GM04503 (cell line): ENCODE measurements around the gene HECW1.
"Not testable (repeated sequence)": the region's sequence is repeated elsewhere in the genome, so short reads cannot be mapped to it uniquely, and the experiment has no call there.

Source experiments
- DNase-seq: peaks from one replicate; pipeline ENCODE4 v3.0.0-alpha.2; 2012; ENCODE audit warnings: low read depth

Gene HECW1

DNA sequence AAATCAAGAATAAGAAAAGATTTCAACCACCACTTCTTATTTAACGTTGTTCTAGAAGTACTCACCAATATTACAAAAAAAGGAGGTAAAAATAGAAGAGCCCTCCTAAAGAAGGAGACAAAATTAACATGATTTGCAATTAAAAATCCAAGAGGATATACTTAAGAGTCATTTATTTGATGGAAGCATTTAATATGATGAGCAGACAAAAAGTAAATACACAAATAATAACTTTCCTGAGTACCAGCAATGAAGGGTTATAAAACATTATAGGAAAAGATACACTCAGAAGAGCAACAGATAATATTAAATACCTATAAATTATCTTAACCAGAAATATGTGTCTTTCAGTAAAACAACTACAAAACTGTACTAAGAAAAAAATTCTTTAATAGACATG is 363.5 kb downstream of the HECW1 start:
- DNase-seq = no peak

GRCh38 chr7:43476896-43477295 is 364.4 kb downstream of the HECW1 start:
- no peak for DNase-seq

DNA sequence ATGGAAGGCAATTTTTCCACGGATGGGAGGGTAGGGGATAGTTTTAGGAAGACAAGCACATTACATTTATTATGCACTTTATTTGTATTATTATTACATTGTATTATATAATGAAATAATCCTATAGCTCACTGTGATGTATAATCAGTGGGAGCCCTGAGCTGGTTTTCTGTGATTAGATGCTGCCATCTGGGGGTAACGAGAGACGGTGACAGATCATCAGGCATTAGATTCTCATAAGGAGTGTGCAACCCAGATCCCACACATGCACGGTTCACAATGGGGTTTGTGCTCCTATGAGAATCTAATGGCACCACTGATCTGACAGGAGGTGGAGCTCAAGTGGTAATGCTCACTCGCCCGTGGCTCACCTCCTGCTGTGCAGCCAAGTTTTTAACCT is 366.6 kb downstream of the HECW1 start:
- no peak for DNase-seq

- DNase-seq = no peak
Measured at GRCh38 chr7:43479543-43479942, 367.1 kb downstream of the HECW1 start.

DNA sequence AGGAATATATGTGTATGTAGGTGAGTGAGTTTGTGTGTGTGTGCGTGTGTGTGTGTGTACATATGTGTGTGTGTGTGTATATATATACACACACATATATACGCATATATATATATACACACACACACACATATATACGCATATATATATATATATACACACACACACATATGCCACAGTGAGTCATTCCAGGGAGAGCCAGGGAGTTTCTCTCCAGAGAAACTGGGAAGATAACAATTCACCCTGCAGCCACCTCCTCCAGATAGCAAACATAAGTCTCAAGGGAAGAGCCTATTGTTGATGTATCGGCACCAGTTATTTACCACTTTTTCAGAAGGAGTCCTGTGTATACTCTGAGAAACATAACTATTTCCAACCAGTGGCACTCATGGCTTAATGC is 368.1 kb downstream of the HECW1 start:
- DNase-seq = no peak

DNA sequence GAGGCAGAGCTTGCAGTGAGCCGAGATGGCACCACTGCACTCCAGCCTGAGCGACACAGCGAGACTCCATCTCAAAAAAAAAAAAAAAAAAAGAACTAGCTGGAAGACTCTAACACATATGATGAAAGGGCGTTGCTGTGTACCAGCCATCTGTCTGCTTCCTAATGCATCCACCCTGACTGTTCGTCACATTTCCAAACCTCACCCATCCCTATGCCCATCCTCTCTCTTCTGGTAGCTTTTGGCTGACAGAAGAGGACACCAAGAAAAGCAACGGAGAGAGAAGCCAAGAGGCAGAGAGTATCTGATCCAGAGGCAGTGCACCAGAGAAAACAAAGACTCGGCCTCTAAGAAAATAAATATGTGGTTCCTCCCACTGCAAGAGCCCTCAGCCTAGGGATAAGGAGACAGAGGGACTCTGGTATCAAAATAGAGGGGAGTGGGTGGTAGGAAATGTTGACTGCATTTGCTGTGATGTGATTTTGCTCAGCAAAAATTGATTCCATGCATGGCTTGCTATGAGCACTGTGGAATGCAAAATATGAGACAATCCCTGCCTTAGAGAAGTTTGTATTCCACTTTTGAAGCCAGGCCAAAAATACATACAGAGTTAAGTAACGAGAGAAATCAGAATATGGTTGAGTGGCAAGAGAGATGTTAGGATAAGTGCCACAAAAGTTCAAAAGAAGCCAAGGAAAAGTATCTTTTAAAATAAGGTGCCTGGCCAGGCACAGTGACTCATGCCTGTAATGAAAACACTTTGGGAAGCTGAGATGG is 369.6 kb downstream of the HECW1 start:
- no peak for DNase-seq

GRCh38 chr7:43482679-43483252 is 370.3 kb downstream of the HECW1 start:
- DNase-seq = no peak

- DNase-seq = no peak
Measured at GRCh38 chr7:43484678-43485395, 372.4 kb downstream of the HECW1 start.

GRCh38 chr7:43485580-43485979 is 373.1 kb downstream of the HECW1 start:
- no peak for DNase-seq

DNA sequence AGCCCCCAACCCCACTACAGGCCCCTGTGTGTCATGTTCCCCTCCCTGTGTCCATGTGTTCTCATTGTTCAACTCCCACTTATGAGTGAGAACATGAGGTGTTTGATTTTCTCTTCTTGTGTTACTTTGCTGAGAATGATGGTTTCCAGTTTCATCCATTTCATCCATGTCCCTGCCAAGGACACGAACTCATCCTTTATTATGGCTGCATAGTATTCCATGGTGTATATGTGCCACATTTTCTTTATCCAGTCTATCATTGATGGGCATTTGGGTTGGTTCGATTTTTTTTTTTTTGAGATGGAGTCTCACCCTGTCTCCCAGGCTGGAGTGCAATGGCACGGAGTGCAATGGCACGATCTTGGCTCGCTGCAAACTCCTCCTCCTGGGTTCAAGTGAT is 373.6 kb downstream of the HECW1 start:
- not testable (repeated sequence) for DNase-seq

- DNase-seq = no peak
Measured at GRCh38 chr7:43486634-43487033, 374.2 kb downstream of the HECW1 start.

GRCh38 chr7:43487731-43488073 is 375.3 kb downstream of the HECW1 start:
- DNase-seq = no peak

DNA sequence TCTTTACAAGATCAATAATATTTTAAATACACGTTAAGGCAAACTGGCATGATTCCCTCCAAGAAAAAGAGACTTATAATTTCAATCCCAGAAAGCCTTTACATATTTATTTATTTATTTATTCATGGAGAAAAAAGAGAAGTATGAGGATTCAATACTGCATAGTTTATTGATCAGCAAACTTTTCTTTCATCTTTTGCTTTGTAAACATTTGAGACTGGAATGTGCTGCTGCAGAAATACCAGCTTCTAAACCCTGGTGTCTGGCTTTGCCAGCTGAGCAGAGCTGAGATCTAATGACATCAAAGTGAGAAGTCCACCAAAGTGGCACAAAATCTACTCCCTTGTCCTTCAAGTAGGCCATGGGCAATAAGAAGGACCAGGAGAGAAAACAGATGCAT is 376.8 kb downstream of the HECW1 start:
- no peak for DNase-seq

DNA sequence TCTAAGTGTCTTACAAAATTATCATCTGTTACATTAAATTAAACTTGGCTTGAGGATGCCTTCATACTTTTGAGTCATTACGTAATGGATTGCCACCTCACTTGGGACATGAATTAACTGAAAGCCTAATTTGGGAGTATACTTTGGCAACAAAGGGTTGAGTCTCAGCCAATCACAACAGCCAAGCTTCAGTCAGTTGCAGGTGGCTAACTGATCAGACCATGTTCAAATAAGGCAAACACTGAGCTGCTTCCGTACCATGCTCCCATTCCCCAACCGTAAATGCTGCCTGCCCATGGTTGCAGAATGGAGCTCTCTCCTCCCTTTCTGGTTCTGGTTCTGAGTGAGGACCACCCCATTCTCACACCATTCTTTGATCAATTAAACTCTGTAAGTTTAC is 377.6 kb downstream of the HECW1 start:
- DNase-seq = no peak

- no peak for DNase-seq
Measured at GRCh38 chr7:43491123-43491522, 378.7 kb downstream of the HECW1 start.

GRCh38 chr7:43491984-43492383 is 379.5 kb downstream of the HECW1 start:
- DNase-seq = peak; percentile 34

- no peak for DNase-seq
Measured at GRCh38 chr7:43492896-43493295, 380.4 kb downstream of the HECW1 start.

DNA sequence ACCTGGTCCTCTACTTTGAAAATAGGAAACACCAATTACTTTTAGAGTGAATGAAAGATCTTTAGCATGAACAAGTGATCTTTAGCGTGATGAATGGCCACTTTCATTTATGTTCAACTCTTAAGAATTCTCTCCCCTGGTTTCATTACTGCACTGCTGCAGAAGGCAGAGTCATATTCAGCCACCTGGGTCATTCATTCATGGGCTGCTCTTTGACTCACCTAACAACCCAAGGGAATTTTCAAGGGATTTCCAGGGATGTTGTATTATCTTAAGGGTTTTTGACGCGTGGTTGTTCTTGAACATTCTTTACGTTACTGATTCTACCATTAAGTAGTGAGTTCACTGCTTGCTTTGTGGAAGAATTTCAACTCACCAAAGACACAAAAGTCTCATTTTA is 383.1 kb downstream of the HECW1 start:
- DNase-seq = no peak

DNA sequence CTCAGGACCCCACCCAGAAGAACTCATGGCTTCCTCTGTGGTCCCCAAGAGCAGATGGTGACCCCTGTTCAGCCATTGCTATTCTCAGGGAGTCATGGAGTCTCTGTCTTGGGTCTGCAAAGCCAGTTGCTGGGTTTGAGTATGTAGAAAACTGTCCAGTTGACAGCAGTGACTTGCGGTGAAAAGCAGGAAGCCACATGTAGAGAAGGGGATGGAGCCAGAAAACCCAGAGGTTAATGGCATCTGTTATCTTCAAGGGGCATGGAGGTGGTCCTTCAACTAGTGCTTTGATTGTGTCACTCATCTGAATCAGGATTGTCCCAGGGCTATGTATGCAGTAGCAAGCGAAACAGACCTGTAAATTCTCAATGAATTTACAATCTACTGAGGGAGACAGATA is 384.1 kb downstream of the HECW1 start:
- DNase-seq = no peak

GRCh38 chr7:43501870-43502269 is 389.4 kb downstream of the HECW1 start:
- DNase-seq = peak; percentile 75

DNA sequence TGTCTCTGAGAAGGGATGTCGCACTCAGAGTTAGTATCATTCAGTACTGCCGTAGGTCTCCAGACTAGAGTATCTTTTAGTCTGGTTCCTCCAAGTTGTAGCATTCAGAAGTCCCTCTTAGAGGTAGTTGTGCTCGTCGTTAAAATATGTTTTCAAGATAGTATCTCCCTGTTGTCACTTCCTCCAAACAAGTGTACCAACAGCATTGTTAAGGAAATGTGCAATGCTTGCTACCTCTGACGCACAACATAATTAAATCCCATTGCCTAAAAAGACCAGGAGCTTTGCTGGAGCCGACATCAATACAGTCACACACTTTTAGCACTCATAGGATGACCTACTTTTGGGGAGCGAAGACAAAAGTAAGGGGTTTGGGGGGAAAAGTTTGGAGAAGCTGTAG is 390.5 kb downstream of the HECW1 start:
- no peak for DNase-seq

DNA sequence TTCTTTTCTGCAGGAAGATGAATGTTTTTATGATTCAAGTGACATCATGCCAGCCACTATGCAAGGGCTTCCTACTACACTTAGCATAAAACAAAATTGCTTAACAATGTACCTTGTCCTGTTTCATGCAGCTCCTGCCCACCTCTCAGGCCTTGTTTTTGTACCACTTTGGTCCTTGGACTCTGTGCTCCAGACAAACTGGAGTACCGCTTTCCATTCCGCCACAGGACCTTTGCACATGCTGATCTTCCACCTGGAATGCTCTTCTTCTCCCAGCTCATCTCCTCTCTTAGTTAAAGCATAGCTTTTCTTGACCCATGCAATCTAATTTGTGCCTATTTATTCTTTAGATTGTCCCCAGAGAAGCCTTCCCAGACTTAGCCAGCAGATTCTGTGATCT is 393.0 kb downstream of the HECW1 start:
- no peak for DNase-seq

DNA sequence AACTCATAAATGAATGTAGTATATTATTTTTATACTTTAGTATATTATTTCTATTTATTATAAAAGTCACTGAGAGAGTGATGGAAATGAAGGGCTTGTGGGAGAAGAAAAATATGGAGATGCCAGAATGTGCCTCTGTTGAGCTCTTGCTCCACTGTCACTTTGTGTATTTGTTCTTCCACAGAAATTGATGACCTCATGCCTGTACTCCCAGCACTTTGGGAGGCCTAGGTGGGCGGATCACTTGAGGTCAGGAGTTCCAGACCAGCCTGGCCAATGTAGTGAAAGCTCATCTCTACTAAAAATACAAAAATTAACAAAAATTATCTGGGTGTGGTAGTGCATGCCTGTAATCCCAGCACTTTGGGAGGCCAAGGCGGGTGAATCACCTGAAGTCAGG is 394.0 kb downstream of the HECW1 start:
- no peak for DNase-seq

- no peak for DNase-seq
Measured at GRCh38 chr7:43508461-43508860, 396.0 kb downstream of the HECW1 start.
